Sigmoid colon (tissue), 4 donors: ENCODE measurements around the gene DLAT.

Source experiments
- CTCF ChIP-seq, 4 experiments: fragments of 450-650 bp in 3 of 4; fragments of 200-600 bp in 1 of 4; IDR thresholded peaks; one replicate each; pipeline ENCODE4 v1.5.1; 2016 to 2019; ENCODE audit warnings: antibody characterized with exemption in 4 of 4, mild to moderate bottlenecking in 3 of 4, moderate library complexity in 2 of 4
- POLR2A ChIP-seq, 2 donors: fragments of 450-650 bp; IDR thresholded peaks; one replicate each; pipeline ENCODE4 v1.6.1; 2016; ENCODE audit warnings: antibody characterized with exemption in 2 of 2, mild to moderate bottlenecking in 2 of 2, moderate library complexity in 2 of 2
- POLR2AphosphoS5 ChIP-seq, 4 donors: sonication (generic); formaldehyde crosslinking; IDR thresholded peaks; one replicate each; pipeline ENCODE4 v1.6.1; 2017; ENCODE audit warnings: antibody characterized with exemption in 4 of 4

- TF ChIP-seq POLR2A (IDR thresholded peaks at IDR 0.05) (no peak), CTCF (IDR thresholded peaks at IDR 0.05) (no peak), POLR2AphosphoS5 (IDR thresholded peaks at IDR 0.05) (peak in 3 of 4 donors; percentile 48 to 66 (median 63))
Observed at GRCh38 chr11:112073941-112074811, 49.0 kb downstream of the DLAT start, which contains the start of the genes NKAPD1 and PIH1D2.
